BE2C (cell line): Measurements from ENCODE around the gene ENKD1.

Source experiments
- DNase-seq: peaks from one replicate; pipeline ENCODE4 v3.0.0-alpha.2; 2020
- H3K27me3 ChIP-seq: fragments of 250-450 bp; sonication (Bioruptor Pico); 2 replicates; pipeline ENCODE4 v1.5.1; 2020; ENCODE audit warnings: mild to moderate bottlenecking
- H3K36me3 ChIP-seq: fragments of 250-450 bp; sonication (Bioruptor Pico); 2 replicates; pipeline ENCODE4 v1.5.1; 2020; ENCODE audit warnings: mild to moderate bottlenecking
- H3K4me1 ChIP-seq: fragments of 250-450 bp; sonication (Bioruptor Pico); 2 replicates; pipeline ENCODE4 v1.5.1; 2020
- H3K4me3 ChIP-seq: 2 replicates; pipeline ENCODE4 v1.5.1; 2011; ENCODE audit warnings: low read depth, low read length
- H3K9me3 ChIP-seq: fragments of 250-450 bp; sonication (Bioruptor Pico); 2 replicates; pipeline ENCODE4 v1.5.1; 2020
- CTCF ChIP-seq: IDR thresholded peaks from 2 replicates; pipeline ENCODE4 v1.5.1; 2012; ENCODE audit warnings: mild to moderate bottlenecking, low read depth, low read length

Gene ENKD1

GRCh38 chr16:67637625-67638024, 28.9 kb downstream of the ENKD1 start:
- Histone ChIP-seq H3K9me3 (no peaks in the 10 kb centered on the region), H3K4me3 (no peak overlapping the region), H3K27me3 (no peaks in the 10 kb centered on the region), H3K4me1 (no peaks in the 10 kb centered on the region; the same call in 1 of the 2 replicates), H3K36me3 (peaks cover 60% of the 10 kb centered on the region)
- no peak for DNase-seq
- no peak for TF ChIP-seq CTCF

GRCh38 chr16:67636713-67637112, 29.8 kb downstream of the ENKD1 start:
- no peak for DNase-seq
- Histone ChIP-seq H3K36me3 (peaks cover 66% of the 10 kb centered on the region), H3K27me3 (no peaks in the 10 kb centered on the region), H3K9me3 (no peaks in the 10 kb centered on the region), H3K4me1 (no peaks in the 10 kb centered on the region; the same call in 1 of the 2 replicates), H3K4me3 (no peak overlapping the region)
- TF ChIP-seq CTCF: no peak

- Histone ChIP-seq H3K4me3 (no peak overlapping the region), H3K27me3 (no peaks in the 10 kb centered on the region), H3K36me3 (peaks cover 59% of the 10 kb centered on the region), H3K9me3 (no peaks in the 10 kb centered on the region), H3K4me1 (no peaks in the 10 kb centered on the region)
- no peak for TF ChIP-seq CTCF
- DNase-seq: no peak
Observed at GRCh38 chr16:67632415-67633172, 34.0 kb downstream of the ENKD1 start.

GRCh38 chr16:67628216-67628615, 38.3 kb downstream of the ENKD1 start:
- no peaks in the 10 kb centered on the region for H3K9me3 ChIP-seq
- no peak overlapping the region for H3K4me3 ChIP-seq
- H3K36me3 ChIP-seq: peaks cover 62% of the 10 kb centered on the region
- no peaks in the 10 kb centered on the region for H3K27me3 ChIP-seq
- no peaks in the 10 kb centered on the region for H3K4me1 ChIP-seq
- no peak for DNase-seq
- no peak for TF ChIP-seq CTCF

- Histone ChIP-seq H3K4me1 (no peaks in the 10 kb centered on the region), H3K9me3 (no peaks in the 10 kb centered on the region), H3K27me3 (no peaks in the 10 kb centered on the region), H3K36me3 (peaks cover 82% of the 10 kb centered on the region), H3K4me3 (no peak overlapping the region)
- DNase-seq: peak; percentile 30
- TF ChIP-seq CTCF: peak; percentile 38
Observed at GRCh38 chr16:67613808-67614207, 52.7 kb downstream of the ENKD1 start.
